RWPE1 (cell line): ENCODE measurements around the gene PKD1L1.
A peak's percentile ranks its signal among the peaks of the same experiment; 100 is the strongest.

ENCODE experiments used
- CTCF ChIA-PET: fragments of 350-600 bp; sonication (Branson Sonifier 250); formaldehyde crosslinking; extraction: SDS; loops from one replicate; lab custom pipeline; 2021; lab: Yijun Ruan, JAX
- POLR2A ChIA-PET: fragments of 400-600 bp; formaldehyde crosslinking; extraction: SDS; loops from one replicate; lab custom pipeline; 2020; ENCODE audit warnings: antibody characterized with exemption; ENCODE audit not compliant: low non-redundant PET; lab: Yijun Ruan, JAX
- DNase-seq: peaks from one replicate; pipeline ENCODE4 v3.0.0; 2012; ENCODE audit warnings: low spot score
- H3K27ac ChIP-seq: fragments of 450-650 bp; 2 replicates; pipeline ENCODE4 v1.5.1; 2017
- CTCF ChIP-seq: fragments of 450-650 bp; conservative IDR thresholded peaks from 2 replicates; pipeline ENCODE4 v1.5.1; 2017; ENCODE audit warnings: low read depth, mild to moderate bottlenecking

Gene PKD1L1

GRCh38 chr7:47973739-47974138, 25.5 kb upstream of the PKD1L1 start:
- ChIA-PET POLR2A (no interaction called here), CTCF (no interaction called here)
- no peak for TF ChIP-seq CTCF
- no peak overlapping the region for H3K27ac ChIP-seq
- DNase-seq = no peak

- CTCF ChIA-PET = interaction anchor here (0.6 to 1.2 kb wide), 3 partner anchors 9 to 140 kb away, joined by 3 to 5 read pairs (median 3); no protein-coding TSS in a partner anchor
- H3K27ac ChIP-seq = no peak overlapping the region
- POLR2A ChIA-PET = no interaction called here
- TF ChIP-seq CTCF = no peak
- no peak for DNase-seq
Observed at GRCh38 chr7:47970761-47971160, 22.5 kb upstream of the PKD1L1 start.

- POLR2A ChIA-PET = no interaction called here
- DNase-seq = peak; percentile 72
- CTCF ChIA-PET = interaction anchor here (0.5 to 1.4 kb wide), 8 partner anchors 14 to 1326 kb away, joined by 3 to 6 read pairs (median 3); no protein-coding TSS in a partner anchor
- H3K27ac ChIP-seq = no peak overlapping the region
- peak; percentile 86 for TF ChIP-seq CTCF
Observed at GRCh38 chr7:47968847-47969774, 20.8 kb upstream of the PKD1L1 start.

GRCh38 chr7:47967708-47968107, 19.4 kb upstream of the PKD1L1 start:
- no peak for DNase-seq
- H3K27ac ChIP-seq = no peak overlapping the region
- ChIA-PET CTCF (interaction anchor here (0.6 kb wide), 1 partner anchor 692 kb away, joined by 5 read pairs; no protein-coding TSS in a partner anchor), POLR2A (no interaction called here)
- no peak for TF ChIP-seq CTCF

GRCh38 chr7:47967123-47967522, 18.9 kb upstream of the PKD1L1 start:
- POLR2A ChIA-PET = no interaction called here
- CTCF ChIA-PET = interaction anchor here (0.6 to 1.0 kb wide), 3 partner anchors 22 to 691 kb away, joined by 3 to 5 read pairs (median 5); no protein-coding TSS in a partner anchor
- TF ChIP-seq CTCF = no peak
- DNase-seq = no peak
- H3K27ac ChIP-seq = no peak overlapping the region

- ChIA-PET CTCF (interaction anchor here (0.9 to 1.3 kb wide), 2 partner anchors 147 to 190 kb away, joined by 3 read pairs; no protein-coding TSS in a partner anchor), POLR2A (interaction anchor here (0.6 kb wide), 1 partner anchor 1802 kb away, joined by 3 read pairs; no protein-coding TSS in a partner anchor)
- H3K27ac ChIP-seq = no peak overlapping the region
- DNase-seq = no peak
- TF ChIP-seq CTCF = no peak
Observed at GRCh38 chr7:47965456-47965855, 17.2 kb upstream of the PKD1L1 start.
